GM23338 (cell line): Measurements from ENCODE around the gene FAM47E. TPM values are rescaled to one million over a fixed set of nuclear protein-coding genes. Genes with fewer than 3 reads are reported as not detected.
A peak's percentile ranks its signal among the peaks of the same experiment; 100 is the strongest.

Source experiments
- ATAC-seq: fragments of 200-7000 bp; cut with Tn5 transposase; 3 replicates; pipeline ENCODE4 v1.9.1; 2020
- DNase-seq: peaks from one replicate; pipeline ENCODE4 v3.0.0-alpha.2; 2015; ENCODE audit warnings: low spot score
- H2AFZ ChIP-seq: fragments of 200-600 bp; sonication (generic); 2 replicates; pipeline ENCODE4 v1.8.0; 2016; ENCODE audit warnings: antibody characterized with exemption, mild to moderate bottlenecking, moderate library complexity
- H3F3A ChIP-seq: fragments of 200-600 bp; sonication (generic); replicated peaks from 2 replicates; pipeline ENCODE4 v1.8.0; 2017; ENCODE audit warnings: antibody characterized with exemption, mixed run types, low read depth
- H3K27ac ChIP-seq: fragments of 200-600 bp; sonication (generic); 2 replicates; pipeline ENCODE4 v1.6.1; 2016; ENCODE audit warnings: low read depth
- H3K27me3 ChIP-seq: fragments of 200-600 bp; sonication (generic); 2 replicates; pipeline ENCODE4 v1.8.0; 2016; ENCODE audit warnings: mild to moderate bottlenecking, mixed run types, moderate library complexity; ENCODE audit not compliant: insufficient read depth
- H3K36me3 ChIP-seq: fragments of 200-600 bp; sonication (generic); 2 replicates; pipeline ENCODE4 v1.8.0; 2016; ENCODE audit warnings: mild to moderate bottlenecking; ENCODE audit not compliant: insufficient read depth
- H3K4me1 ChIP-seq: fragments of 200-600 bp; sonication (generic); 2 replicates; pipeline ENCODE4 v1.8.0; 2016; ENCODE audit warnings: mild to moderate bottlenecking, moderate library complexity; ENCODE audit not compliant: insufficient read depth
- H3K4me2 ChIP-seq: fragments of 200-600 bp; sonication (generic); 2 replicates; pipeline ENCODE4 v1.7.1; 2017; ENCODE audit warnings: mixed run types
- H3K4me3 ChIP-seq: fragments of 200-600 bp; sonication (generic); 2 replicates; pipeline ENCODE4 v1.6.1; 2016; ENCODE audit warnings: mixed run types
- H3K79me2 ChIP-seq: fragments of 200-600 bp; sonication (generic); replicated peaks from 2 replicates; pipeline ENCODE4 v1.8.0; 2017; ENCODE audit warnings: mild to moderate bottlenecking; ENCODE audit not compliant: insufficient read depth
- H3K9me2 ChIP-seq: fragments of 200-600 bp; sonication (generic); 2 replicates; pipeline ENCODE4 v1.8.0; 2017; ENCODE audit not compliant: insufficient read depth
- H4K20me1 ChIP-seq: fragments of 200-600 bp; sonication (generic); replicated peaks from 2 replicates; pipeline ENCODE4 v1.8.0; 2017; ENCODE audit warnings: mild to moderate bottlenecking; ENCODE audit not compliant: insufficient read depth
- H3K27ac Mint-ChIP-seq: 2 replicates; pipeline ENCODE4 v1.8.0; 2020; ENCODE audit warnings: inconsistent platforms, mild to moderate bottlenecking, moderate library complexity, mixed read lengths
- H3K27me3 Mint-ChIP-seq: 3 replicates; pipeline ENCODE4 v1.8.0; 2022; ENCODE audit warnings: low read depth, mild to moderate bottlenecking, moderate library complexity, mixed read lengths, inconsistent platforms; ENCODE audit not compliant: insufficient read depth, poor library complexity
- H3K36me3 Mint-ChIP-seq: 3 replicates; pipeline ENCODE4 v1.8.0; 2021; ENCODE audit warnings: low read depth, mild to moderate bottlenecking, inconsistent platforms, moderate library complexity, mixed read lengths
- H3K4me1 Mint-ChIP-seq: 3 replicates; pipeline ENCODE4 v1.8.0; 2020; ENCODE audit warnings: mild to moderate bottlenecking, inconsistent platforms, mixed read lengths
- H3K4me3 Mint-ChIP-seq: 3 replicates; pipeline ENCODE4 v1.8.0; 2021; ENCODE audit warnings: moderate library complexity, mild to moderate bottlenecking, inconsistent platforms, mixed read lengths
- H3K9me3 Mint-ChIP-seq: 3 replicates; pipeline ENCODE4 v1.8.0; 2020; ENCODE audit warnings: moderate library complexity, mild to moderate bottlenecking, inconsistent platforms, mixed read lengths
- CREB1 ChIP-seq: fragments of 250-450 bp; sonication (Bioruptor Pico); IDR thresholded peaks from 2 replicates; pipeline ENCODE4 v1.5.0; 2020; ENCODE audit warnings: low read depth, mild to moderate bottlenecking, moderate library complexity
- EZH2 ChIP-seq: fragments of 200-600 bp; sonication (generic); IDR thresholded peaks from one replicate; pipeline ENCODE4 v1.8.0; 2017; ENCODE audit warnings: antibody characterized with exemption, mild to moderate bottlenecking, low read depth; ENCODE audit not compliant: unreplicated experiment
- EZH2phosphoT487 ChIP-seq: fragments of 200-600 bp; sonication (generic); IDR thresholded peaks from one replicate; pipeline ENCODE4 v1.8.1; 2018; ENCODE audit warnings: antibody characterized with exemption; ENCODE audit not compliant: unreplicated experiment
- NANOG ChIP-seq: IDR thresholded peaks from 2 replicates; pipeline ENCODE4 v1.6.1; 2016; ENCODE audit warnings: antibody characterized with exemption, borderline replicate concordance
- POLR2AphosphoS5 ChIP-seq: IDR thresholded peaks from 2 replicates; pipeline ENCODE4 v1.6.1; 2016; ENCODE audit warnings: antibody characterized with exemption, low read depth
- REST ChIP-seq: IDR thresholded peaks from one replicate; pipeline ENCODE4 v1.6.1; 2018; ENCODE audit warnings: antibody characterized with exemption; ENCODE audit not compliant: unreplicated experiment
- STAT1 ChIP-seq: IDR thresholded peaks from one replicate; pipeline ENCODE4 v1.6.1; 2016; ENCODE audit warnings: antibody characterized with exemption; ENCODE audit not compliant: unreplicated experiment
- ZNF114 ChIP-seq: fragments of 250-450 bp; sonication (Bioruptor Pico); IDR thresholded peaks from 2 replicates; pipeline ENCODE4 v1.5.0; 2020; ENCODE audit warnings: mild to moderate bottlenecking, moderate library complexity
- ZNF331 ChIP-seq: fragments of 250-450 bp; sonication (Bioruptor Pico); IDR thresholded peaks from 2 replicates; pipeline ENCODE4 v1.5.0; 2020; ENCODE audit warnings: low read depth, mild to moderate bottlenecking, moderate library complexity
- ZNF462 ChIP-seq: fragments of 250-450 bp; sonication (Bioruptor Pico); IDR thresholded peaks from 2 replicates; pipeline ENCODE4 v1.5.0; 2020; ENCODE audit warnings: mild to moderate bottlenecking, moderate library complexity
- polyA plus RNA-seq: library from polyadenylated mRNA; unstranded; fragments of >200 nt; fragmentation: Nextera tagmentation; extraction: Ambion mirVana; gene quantifications from 2 replicates; pipeline ENCODE4 v1.2.1, GENCODE V29; 2016
- total RNA-seq: library from RNA; depleted of rRNA; stranded (reverse); fragments of >200 nt; shearing (Covaris generic); gene quantifications from 2 replicates; pipeline ENCODE4 v1.2.3, GENCODE V29; 2014

FAM47E gene
- total and polyA plus RNA-seq, 2 experiments from 2014 or later, result 0.66 to 2.3 TPM

GRCh38 chr4:76233967-76234678 is 17.4 kb upstream of the FAM47E start:
- H3K79me2 ChIP-seq, result peaks cover 27% of the 10 kb centered on the region
- peaks cover 19% of the 10 kb centered on the region for H3K4me1 ChIP-seq
- peak overlapping the region; percentile 63 for H3K4me3 ChIP-seq
- H3K9me3 Mint-ChIP-seq, result peaks cover 21% of the 10 kb centered on the region
- DNase-seq, result peak; percentile 83
- H3K4me3 Mint-ChIP-seq, result peak overlapping the region; percentile 75
- peaks cover 4% of the 10 kb centered on the region; the same call in 1 of the 2 replicates for H3K36me3 ChIP-seq
- no peaks in the 10 kb centered on the region for H3K27me3 ChIP-seq
- peak overlapping the region; percentile 64 for H3K27ac Mint-ChIP-seq
- peaks cover 13% of the 10 kb centered on the region for H3K27me3 Mint-ChIP-seq
- no peaks in the 10 kb centered on the region for H3F3A ChIP-seq
- ATAC-seq, result peak; percentile 86
- H2AFZ ChIP-seq, result no peak overlapping the region
- H3K36me3 Mint-ChIP-seq, result peaks cover 29% of the 10 kb centered on the region
- peaks cover 40% of the 10 kb centered on the region for H3K4me1 Mint-ChIP-seq
- H3K27ac ChIP-seq, result peak overlapping the region; percentile 60
- H3K4me2 ChIP-seq, result peak overlapping the region; percentile 76
- no peaks in the 10 kb centered on the region for H3K9me2 ChIP-seq
- TF ChIP-seq ZNF114 (CRISPR knock-in tag) (no peak), CREB1 (CRISPR knock-in tag) (0 out of 2 replicates have a peak, but pooled peaks have one; percentile 26), STAT1 (no peak), POLR2AphosphoS5 (peak; percentile 74), NANOG (no peak), ZNF331 (CRISPR knock-in tag) (no peak)
- no peaks in the 10 kb centered on the region; the same call in none of the 2 replicates for H4K20me1 ChIP-seq

- Histone ChIP-seq H3K9me2 (no peaks in the 10 kb centered on the region), H3K4me2 (peak overlapping the region; percentile 76; the same call in 1 of the 2 replicates), H3F3A (no peaks in the 10 kb centered on the region), H3K79me2 (peaks cover 27% of the 10 kb centered on the region), H3K36me3 (peaks cover 4% of the 10 kb centered on the region; the same call in 1 of the 2 replicates), H3K27me3 (no peaks in the 10 kb centered on the region), H3K4me3 (peak overlapping the region; percentile 63), H3K27ac (peak overlapping the region; percentile 40), H4K20me1 (no peaks in the 10 kb centered on the region; the same call in none of the 2 replicates), H2AFZ (no peak overlapping the region), H3K4me1 (peaks cover 19% of the 10 kb centered on the region)
- Mint-ChIP-seq H3K27ac (no peak overlapping the region), H3K9me3 (peaks cover 16% of the 10 kb centered on the region), H3K27me3 (peaks cover 11% of the 10 kb centered on the region), H3K4me3 (peak overlapping the region; percentile 75; the same call in 2 of the 3 replicates), H3K4me1 (peaks cover 40% of the 10 kb centered on the region), H3K36me3 (peaks cover 24% of the 10 kb centered on the region)
- ATAC-seq, result no peak
- DNase-seq, result no peak
- TF ChIP-seq STAT1 (no peak), ZNF331 (CRISPR knock-in tag) (no peak), EZH2 (no peak), REST (no peak), CREB1 (CRISPR knock-in tag) (no peak), NANOG (no peak), EZH2phosphoT487 (no peak), ZNF462 (no peak), ZNF114 (CRISPR knock-in tag) (no peak)
Measured at GRCh38 chr4:76234679-76235044, 16.9 kb upstream of the FAM47E start.
